Thyroid gland (tissue), 4 donors: ENCODE data around the gene PLCD3. TPM values are rescaled to one million over a fixed set of nuclear protein-coding genes. Genes with fewer than 3 reads are reported as not detected.

Experiments
- DNase-seq, 2 donors: peaks; one replicate each; pipeline ENCODE4 v3.0.0-alpha.2; 2019
- H3K27ac ChIP-seq, 3 donors: fragments of 200-600 bp; sonication (generic); 1 replicate in 2 of 3; 2 replicates in 1 of 3; pipeline ENCODE4 v1.5.1; 2016 to 2019; ENCODE audit warnings: mild to moderate bottlenecking in 1 of 3, moderate library complexity in 1 of 3
- H3K27me3 ChIP-seq: fragments of 200-600 bp; sonication (generic); one replicate; pipeline ENCODE4 v1.5.1; 2019
- H3K36me3 ChIP-seq, 2 donors: fragments of 200-600 bp; sonication (generic); one replicate each; pipeline ENCODE4 v1.5.1; 2016 to 2019
- H3K4me1 ChIP-seq, 2 donors: fragments of 200-600 bp; sonication (generic); one replicate each; pipeline ENCODE4 v1.5.1; 2017 to 2019
- H3K4me3 ChIP-seq, 3 donors: fragments of 200-600 bp; sonication (generic); replicated peaks in 1 of 3; 1 replicate in 2 of 3; 2 replicates in 1 of 3; pipeline ENCODE4 v1.5.1; 2016; ENCODE audit warnings: mild to moderate bottlenecking in 1 of 3
- H3K9me3 ChIP-seq: fragments of 200-600 bp; sonication (generic); one replicate; pipeline ENCODE4 v1.5.1; 2017
- CTCF ChIP-seq, 6 experiments: fragments of 200-600 bp in 3 of 6; fragments of 450-650 bp in 3 of 6; sonication (generic) in 3 of 6; IDR thresholded peaks; one replicate each; pipeline ENCODE4 v1.5.1; 2016 to 2019; ENCODE audit warnings: antibody characterized with exemption in 6 of 6, mild to moderate bottlenecking in 2 of 6, inconsistent platforms in 1 of 6, moderate library complexity in 1 of 6
- POLR2A ChIP-seq, 2 donors: fragments of 450-650 bp; IDR thresholded peaks; one replicate each; pipeline ENCODE4 v1.6.1; 2017; ENCODE audit warnings: antibody characterized with exemption in 2 of 2, mild to moderate bottlenecking in 2 of 2, moderate library complexity in 1 of 2
- WGBS, 2 donors: methylation state at CpG; one replicate each; pipeline ENCODE4 v1.1.5; 2017; 5-methylcytosine and 5-hydroxymethylcytosine counted together
- intact Hi-C: fragments of 100-400 bp; cut with DNase I; formaldehyde crosslinking; loops from one replicate; pipeline ENCODE4 v1.15.1; 2023
- total RNA-seq, 4 donors: library from RNA; depleted of rRNA; stranded (reverse); fragments of >200 nt; gene quantifications; one replicate each; pipeline ENCODE4 v1.2.3, GENCODE V29; 2016

The PLCD3 gene
- total RNA-seq, 4 donors from 2014 or later = 8.6 to 24.8 (median 16.9) TPM

DNA sequence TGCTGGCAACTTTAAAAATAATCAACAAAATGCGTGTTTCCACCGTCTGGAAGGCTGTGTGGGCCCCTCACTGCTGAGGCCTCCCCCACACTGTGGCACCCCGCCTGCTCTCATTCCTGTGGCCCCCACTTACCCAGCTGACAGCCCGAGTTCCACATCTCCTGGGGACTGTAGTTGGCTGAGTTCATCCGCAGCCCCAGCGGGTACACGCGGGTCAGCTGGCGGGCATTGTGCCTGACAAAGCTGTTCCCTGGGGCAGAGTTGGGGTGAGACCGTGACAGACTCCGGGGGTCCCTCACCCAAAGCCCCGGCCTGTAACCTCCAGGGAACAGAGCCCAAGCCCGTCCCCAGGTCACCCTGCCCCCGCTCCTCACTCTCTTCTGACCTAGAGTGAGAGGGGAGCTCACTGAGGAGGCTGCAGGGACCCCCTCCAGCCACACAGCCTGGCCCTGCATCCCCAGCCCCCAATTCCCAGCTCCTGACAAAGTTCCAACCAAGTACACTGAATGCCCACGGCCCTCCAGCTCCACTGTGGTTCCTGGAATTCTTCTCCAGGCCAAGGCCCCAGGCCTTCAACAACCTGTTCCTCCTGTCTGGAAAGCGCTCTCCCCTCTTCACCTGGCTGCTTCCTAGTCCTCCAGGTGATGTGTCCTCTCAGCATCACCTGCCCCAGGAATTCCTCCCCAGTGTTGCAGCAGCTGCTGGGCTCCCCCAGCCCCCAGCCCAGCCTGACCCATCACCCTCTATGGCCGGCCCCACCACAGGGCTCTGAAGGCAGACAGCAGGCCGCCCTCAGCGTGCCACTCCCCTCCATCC, 18.0 kb downstream of the PLCD3 start:
- no peaks in the 10 kb centered on the region for H3K36me3 ChIP-seq
- TF ChIP-seq POLR2A (IDR thresholded peaks at IDR 0.05) (no peak), CTCF (IDR thresholded peaks at IDR 0.05) (no peak)
- intact Hi-C loops = no loop called here

DNA sequence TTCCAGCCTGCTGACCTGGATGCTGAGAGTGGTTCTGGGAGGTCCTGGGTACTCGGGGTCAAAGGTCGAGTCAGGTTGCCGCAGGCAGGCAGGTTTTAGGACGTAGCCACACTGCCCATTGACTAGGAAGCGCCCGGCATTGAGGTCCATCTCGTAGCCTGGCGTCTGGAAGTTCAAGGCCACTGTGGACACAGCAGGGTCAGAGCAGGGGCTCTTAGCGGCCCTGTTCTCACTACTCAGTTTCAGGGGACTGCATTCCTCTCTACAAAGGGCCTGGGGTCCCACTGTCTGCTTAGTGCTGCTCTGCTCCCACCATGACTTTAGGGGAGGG, 18.9 kb downstream of the PLCD3 start:
- Histone ChIP-seq H3K36me3 (no peaks in the 10 kb centered on the region), H3K27ac (no peak overlapping the region), H3K27me3 (no peaks in the 10 kb centered on the region), H3K4me3 (no peak overlapping the region), H3K9me3 (no peaks in the 10 kb centered on the region), H3K4me1 (peaks cover 26 to 30% of the 10 kb centered on the region in 2 donors)
- 83 to 100% methylated on average over 3 to 8 of the region's 9 CpGs for WGBS, 2 donors
- intact Hi-C loops = no loop called here
- DNase-seq = no peak
- TF ChIP-seq POLR2A (IDR thresholded peaks at IDR 0.05) (no peak), CTCF (IDR thresholded peaks at IDR 0.05) (no peak)

More for the DNA sequence above, 18.0 kb downstream of the PLCD3 start:
- Histone ChIP-seq H3K4me3 (no peak overlapping the region), H3K27ac (no peak overlapping the region), H3K4me1 (peaks cover 22 to 24% of the 10 kb centered on the region in 2 donors), H3K9me3 (no peaks in the 10 kb centered on the region), H3K27me3 (no peaks in the 10 kb centered on the region)
- 83 to 85% methylated on average over 15 to 19 of the region's 19 CpGs for WGBS, 2 donors
- no peak for DNase-seq

DNA sequence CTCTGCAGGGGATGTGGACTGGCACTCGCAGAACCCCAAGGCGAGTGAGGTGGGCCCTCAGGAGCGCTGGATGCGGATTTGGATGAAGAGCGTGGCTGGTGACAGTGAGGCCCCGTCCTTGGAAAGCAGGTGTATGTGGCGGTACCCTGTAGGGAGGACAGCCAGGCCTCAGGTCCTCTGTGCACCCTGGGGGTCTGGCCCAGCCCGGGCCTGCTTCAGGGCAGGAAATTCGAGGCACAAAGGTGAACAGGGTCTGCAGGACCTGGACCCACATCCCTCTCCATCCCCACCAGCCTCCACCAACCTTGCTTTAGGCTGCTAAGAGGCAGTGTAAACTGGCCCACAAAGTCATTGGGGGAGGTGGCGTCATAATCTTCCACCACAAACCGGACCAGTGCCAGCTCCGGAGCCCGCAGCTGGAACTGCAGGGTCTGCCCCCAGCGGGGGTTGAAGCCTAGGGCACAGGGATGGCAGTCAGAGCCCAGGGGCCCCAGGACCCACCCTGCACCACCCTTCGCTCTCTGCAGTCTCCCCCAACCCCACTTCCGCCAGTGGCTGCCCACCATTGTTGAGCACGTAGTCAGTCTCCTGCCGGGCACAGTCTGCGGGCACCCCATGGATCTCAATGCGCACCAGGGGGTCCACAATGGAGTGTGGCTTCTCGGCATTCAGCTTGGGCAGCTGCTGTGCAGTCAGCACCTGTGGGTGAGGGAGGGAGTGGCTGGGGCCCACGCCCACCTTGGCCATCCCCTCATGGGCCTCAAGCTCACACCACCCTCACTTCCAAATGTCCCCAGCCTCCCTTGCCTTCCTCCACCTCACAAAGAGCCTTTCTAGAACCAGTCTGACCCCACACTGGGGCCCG, 19.5 kb downstream of the PLCD3 start:
- H3K36me3 ChIP-seq = peaks cover 3 to 5% of the 10 kb centered on the region in 2 donors
- peaks cover 26 to 30% of the 10 kb centered on the region in 2 donors for H3K4me1 ChIP-seq
- intact Hi-C loops = no loop called here
- TF ChIP-seq POLR2A (IDR thresholded peaks at IDR 0.05) (no peak), CTCF (IDR thresholded peaks at IDR 0.05) (no peak)
- no peaks in the 10 kb centered on the region for H3K9me3 ChIP-seq
- no peak for DNase-seq
- peak overlapping the region in 2 of 3 donors; percentile 64 to 81 for H3K27ac ChIP-seq
- WGBS, 2 donors = 97 to 98% methylated on average over 14 to 16 of the region's 23 CpGs
- H3K27me3 ChIP-seq = no peaks in the 10 kb centered on the region
- no peak overlapping the region for H3K4me3 ChIP-seq

GRCh38 chr17:45111850-45112249, 20.5 kb downstream of the PLCD3 start:
- DNase-seq = peak; percentile 76 to 78
- H3K36me3 ChIP-seq = peaks cover 11 to 15% of the 10 kb centered on the region in 2 donors
- H3K4me3 ChIP-seq = no peak overlapping the region
- WGBS, 2 donors = 46 to 68% methylated on average over 10 to 11 of the region's 11 CpGs
- H3K9me3 ChIP-seq = no peaks in the 10 kb centered on the region
- intact Hi-C loops = no loop called here
- no peak for TF ChIP-seq POLR2A (IDR thresholded peaks at IDR 0.05)
- TF ChIP-seq CTCF (IDR thresholded peaks at IDR 0.05) = no peak
- H3K4me1 ChIP-seq = peaks cover 26 to 30% of the 10 kb centered on the region in 2 donors
- H3K27ac ChIP-seq = peak overlapping the region; percentile 57 to 81 (median 64)
- no peaks in the 10 kb centered on the region for H3K27me3 ChIP-seq
